Effector memory CD4-positive, alpha-beta T cell (primary cell): ENCODE measurements around the gene TRIP11.

Experiments used
- DNase-seq, 3 donors: peaks; one replicate each; pipeline ENCODE4 v3.0.0-alpha.2; 2020
- H3K27ac ChIP-seq: 2 replicates; pipeline ENCODE4 v1.7.0; 2013; ENCODE audit warnings: mild to moderate bottlenecking, low read length, moderate library complexity; ENCODE audit not compliant: insufficient read depth, poor library complexity, severe bottlenecking
- H3K27me3 ChIP-seq: replicated peaks from 2 replicates; pipeline ENCODE4 v1.7.0; 2013; ENCODE audit warnings: mild to moderate bottlenecking, low read length; ENCODE audit not compliant: insufficient read depth, control insufficient read depth, poor library complexity, severe bottlenecking
- H3K36me3 ChIP-seq: 2 replicates; pipeline ENCODE4 v1.7.0; 2013; ENCODE audit warnings: mild to moderate bottlenecking, low read length, moderate library complexity; ENCODE audit not compliant: control insufficient read depth, insufficient read depth
- H3K4me1 ChIP-seq: 2 replicates; pipeline ENCODE4 v1.7.0; 2013; ENCODE audit warnings: low read length, mild to moderate bottlenecking; ENCODE audit not compliant: control insufficient read depth, insufficient read depth, poor library complexity, severe bottlenecking
- H3K4me3 ChIP-seq: 2 replicates; pipeline ENCODE4 v1.7.0; 2013; ENCODE audit warnings: low read length, low read depth, mild to moderate bottlenecking; ENCODE audit not compliant: insufficient read depth, poor library complexity, severe bottlenecking
- H3K9me3 ChIP-seq: 2 replicates; pipeline ENCODE4 v1.7.0; 2013; ENCODE audit warnings: mild to moderate bottlenecking, low read length, moderate library complexity; ENCODE audit not compliant: control insufficient read depth

Gene TRIP11

DNA sequence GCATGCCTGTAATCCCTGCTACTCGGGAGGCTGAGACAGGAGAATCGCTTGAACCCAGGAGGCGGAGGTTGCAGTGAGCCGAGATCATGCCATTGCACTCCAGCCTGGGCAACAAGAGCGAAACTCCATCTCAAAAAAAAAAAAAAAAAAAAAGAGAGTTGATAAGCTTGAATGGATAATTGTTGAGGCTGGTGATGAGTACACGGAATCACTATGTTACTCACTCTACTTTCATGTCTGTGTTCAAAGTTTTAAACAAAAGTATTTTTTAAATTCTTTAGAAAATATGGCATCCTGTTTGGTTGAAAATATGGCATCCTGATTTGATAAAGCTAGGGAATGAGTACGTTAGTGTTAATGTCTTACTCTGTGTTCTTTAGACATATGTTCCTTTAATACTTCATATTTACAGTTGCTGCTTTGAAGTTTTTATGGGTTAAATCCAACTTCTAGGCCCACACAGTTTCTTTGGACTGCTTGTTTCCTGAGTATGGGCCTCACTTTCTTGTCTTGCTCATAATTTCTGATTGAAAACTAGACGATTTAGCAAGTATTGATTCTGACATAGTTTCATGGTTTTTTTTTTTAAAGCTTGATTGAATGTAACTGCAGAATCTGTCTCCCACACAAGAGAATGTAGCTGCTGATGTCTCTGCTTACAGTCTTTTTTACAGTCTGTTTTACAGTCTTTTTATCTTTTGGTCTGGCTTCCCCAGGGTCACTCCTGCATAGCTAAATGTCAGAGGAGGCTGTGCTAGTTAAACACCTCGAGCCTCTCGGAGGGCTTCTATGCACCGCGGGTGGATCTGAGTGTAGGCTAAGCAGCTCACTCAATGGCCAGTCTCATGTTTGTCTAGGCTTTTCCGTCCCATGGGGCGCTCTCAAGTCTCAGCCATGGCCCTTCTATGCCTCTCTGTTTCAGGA lies 78.3 kb downstream of the TRIP11 start:
- no peaks in the 10 kb centered on the region for H3K9me3 ChIP-seq
- H3K4me3 ChIP-seq, result no peak overlapping the region
- H3K4me1 ChIP-seq, result no peaks in the 10 kb centered on the region
- no peak for DNase-seq
- no peak overlapping the region for H3K27ac ChIP-seq
- no peaks in the 10 kb centered on the region for H3K36me3 ChIP-seq
- no peaks in the 10 kb centered on the region for H3K27me3 ChIP-seq

DNA sequence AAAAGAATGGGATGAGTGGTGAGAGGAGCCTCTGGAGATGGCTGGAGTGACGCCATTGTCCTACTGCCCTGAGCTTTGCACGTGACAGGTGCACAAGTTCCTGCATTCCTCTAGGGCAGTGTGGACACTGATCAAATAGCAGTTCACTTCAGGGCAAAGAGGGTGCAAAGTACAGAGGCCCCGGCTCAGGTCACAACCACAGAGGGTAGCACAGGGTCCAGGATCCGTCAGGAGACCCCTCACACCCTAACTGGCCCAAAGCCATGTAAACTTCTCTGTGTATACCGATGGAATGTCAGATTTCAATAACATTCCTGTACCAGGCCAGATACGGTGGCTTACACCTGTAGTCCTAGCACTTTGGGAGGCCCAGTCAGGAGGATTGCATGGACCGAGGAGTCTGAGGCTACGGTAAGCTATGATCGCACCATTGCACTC lies 82.0 kb downstream of the TRIP11 start:
- Histone ChIP-seq H3K9me3 (no peaks in the 10 kb centered on the region), H3K4me1 (no peaks in the 10 kb centered on the region), H3K27ac (no peak overlapping the region), H3K4me3 (no peak overlapping the region), H3K36me3 (no peaks in the 10 kb centered on the region), H3K27me3 (no peaks in the 10 kb centered on the region)
- DNase-seq, result no peak

DNA sequence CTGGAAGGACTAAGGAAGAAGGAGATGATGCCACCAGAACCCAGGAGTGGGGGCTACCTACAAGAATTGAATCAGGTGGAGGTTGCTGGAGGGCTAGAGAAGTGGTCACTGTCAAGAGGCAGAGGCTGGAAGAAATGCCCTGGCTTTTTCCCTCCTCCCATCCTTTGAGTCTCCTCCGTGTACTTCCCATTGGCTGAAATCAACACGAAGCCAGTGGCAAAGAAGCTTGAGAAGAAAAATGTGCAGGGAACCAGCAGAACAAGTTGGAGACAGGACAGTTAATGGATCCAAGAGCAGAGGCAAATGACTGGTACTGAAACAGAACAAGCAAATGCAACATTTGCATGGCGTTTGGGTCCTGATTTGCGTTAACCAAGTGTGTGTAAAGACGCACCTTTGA lies 83.2 kb downstream of the TRIP11 start:
- DNase-seq, result no peak
- no peaks in the 10 kb centered on the region for H3K4me1 ChIP-seq

DNA sequence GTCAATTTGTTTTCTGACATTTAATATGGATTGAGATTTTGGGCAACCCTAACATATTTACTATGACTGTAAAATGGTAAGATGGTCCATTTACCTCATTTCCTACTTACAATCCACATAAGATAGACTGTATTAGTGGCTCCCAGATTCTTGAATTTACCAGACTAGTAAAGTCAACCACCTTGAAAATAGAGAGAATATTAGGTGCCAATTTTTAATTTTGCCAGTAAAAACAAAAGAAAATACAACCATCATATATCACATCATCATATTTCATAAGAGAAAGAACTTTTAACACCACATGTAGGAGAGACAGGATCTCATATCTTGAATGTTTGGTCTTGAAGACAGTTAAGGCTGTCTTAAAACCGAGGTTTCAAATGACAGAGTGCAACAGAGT lies 84.7 kb downstream of the TRIP11 start:
- H3K4me1 ChIP-seq, result no peaks in the 10 kb centered on the region
- no peaks in the 10 kb centered on the region for H3K9me3 ChIP-seq
- H3K27ac ChIP-seq, result no peak overlapping the region
- no peak for DNase-seq
- no peaks in the 10 kb centered on the region for H3K36me3 ChIP-seq
- no peaks in the 10 kb centered on the region for H3K27me3 ChIP-seq
- no peak overlapping the region for H3K4me3 ChIP-seq

More for the DNA sequence above, 83.2 kb downstream of the TRIP11 start:
- Histone ChIP-seq H3K27me3 (no peaks in the 10 kb centered on the region), H3K9me3 (no peaks in the 10 kb centered on the region), H3K4me3 (no peak overlapping the region), H3K27ac (no peak overlapping the region), H3K36me3 (no peaks in the 10 kb centered on the region)

DNA sequence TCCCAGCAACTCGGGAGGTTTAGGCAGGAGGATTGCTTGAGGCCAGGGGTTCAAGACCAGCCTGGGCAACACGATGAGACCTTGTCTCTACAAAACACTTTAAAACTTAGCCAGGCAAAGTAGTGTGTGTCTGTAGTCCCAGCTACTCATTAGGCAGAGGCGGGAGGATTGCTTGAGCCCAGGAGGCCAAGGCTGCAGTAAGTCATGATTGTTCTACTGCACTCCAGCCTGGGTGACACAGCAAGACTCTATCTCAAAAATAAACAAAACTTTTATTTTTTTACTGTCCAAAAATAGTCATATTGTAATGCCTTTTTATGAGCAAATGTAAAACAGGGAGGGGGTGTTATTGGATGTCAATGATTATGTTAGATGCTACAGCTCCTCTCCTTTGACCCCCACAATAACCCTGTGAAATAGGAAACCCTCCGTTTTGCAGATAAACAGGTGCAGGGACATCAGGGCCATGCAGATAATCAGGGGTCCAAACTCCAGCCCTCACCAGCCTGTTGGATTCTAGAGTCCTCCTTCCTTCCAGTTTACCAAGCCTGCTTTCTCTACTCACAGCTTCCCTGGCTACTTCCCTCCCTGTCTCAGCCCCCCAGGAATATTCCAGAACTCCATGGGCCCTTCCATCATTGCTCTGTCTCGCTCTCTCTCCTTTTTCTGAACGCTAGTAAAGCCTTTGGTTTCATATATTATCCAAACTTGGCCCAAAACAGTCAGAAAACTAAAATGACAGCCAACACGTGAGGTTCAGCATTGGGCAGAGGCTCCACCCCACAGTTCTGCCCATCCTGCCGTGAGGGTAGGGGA lies 86.5 kb downstream of the TRIP11 start:
- H3K4me3 ChIP-seq, result no peak overlapping the region
- H3K4me1 ChIP-seq, result no peaks in the 10 kb centered on the region
- no peak overlapping the region for H3K27ac ChIP-seq
- no peaks in the 10 kb centered on the region for H3K9me3 ChIP-seq
- H3K27me3 ChIP-seq, result no peaks in the 10 kb centered on the region
- H3K36me3 ChIP-seq, result no peaks in the 10 kb centered on the region
- DNase-seq, result no peak

DNA sequence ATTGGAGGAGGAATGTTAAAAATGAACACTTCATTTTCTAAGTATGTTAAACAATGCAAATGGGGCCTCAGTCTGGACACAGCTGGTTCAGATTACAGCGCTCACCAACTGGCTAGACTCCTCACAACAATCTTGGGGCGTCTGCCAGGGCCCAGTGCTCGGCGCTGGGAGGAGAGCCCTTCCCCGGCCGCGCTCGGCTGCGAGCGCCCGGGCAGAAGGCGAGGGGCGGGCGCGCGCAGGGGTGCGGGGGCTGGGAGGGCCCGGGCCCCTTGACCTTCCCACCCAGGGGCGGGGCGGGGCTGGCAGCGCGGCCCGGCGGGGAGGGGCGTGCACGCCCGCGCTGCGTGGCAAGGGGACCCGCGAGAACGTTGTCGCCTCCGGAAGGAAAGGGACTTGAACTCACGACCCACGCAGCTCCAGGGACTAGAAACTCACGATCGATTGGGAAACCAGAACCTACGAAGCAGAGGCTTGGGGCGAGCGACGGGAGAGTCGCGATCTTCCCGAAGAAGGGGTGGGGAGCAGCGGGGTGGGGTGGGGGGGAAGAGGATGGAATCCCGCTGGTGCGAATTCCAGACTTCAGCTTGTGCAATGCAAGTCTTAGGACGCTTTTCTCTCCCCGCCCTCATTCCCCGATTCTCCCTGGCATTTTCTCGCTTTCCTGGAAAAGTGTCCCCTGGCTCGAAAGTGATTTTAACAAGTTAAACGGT lies 92.2 kb downstream of the TRIP11 start, which contains the start of gene FBLN5:
TSS of gene FBLN5 (minus strand) at position 220 of the 710 bp plus-strand sequence. CDS start 465 bp downstream, outside the sequence.
- DNase-seq, result no peak
- Histone ChIP-seq H3K4me1 (peaks cover 6% of the 10 kb centered on the region), H3K4me3 (peak within 1 kb of the TSS; percentile 55), H3K36me3 (no peaks in the 10 kb centered on the region), H3K27me3 (peaks cover 4% of the 10 kb centered on the region), H3K9me3 (no peaks in the 10 kb centered on the region), H3K27ac (no peak within 1 kb of the TSS)

DNA sequence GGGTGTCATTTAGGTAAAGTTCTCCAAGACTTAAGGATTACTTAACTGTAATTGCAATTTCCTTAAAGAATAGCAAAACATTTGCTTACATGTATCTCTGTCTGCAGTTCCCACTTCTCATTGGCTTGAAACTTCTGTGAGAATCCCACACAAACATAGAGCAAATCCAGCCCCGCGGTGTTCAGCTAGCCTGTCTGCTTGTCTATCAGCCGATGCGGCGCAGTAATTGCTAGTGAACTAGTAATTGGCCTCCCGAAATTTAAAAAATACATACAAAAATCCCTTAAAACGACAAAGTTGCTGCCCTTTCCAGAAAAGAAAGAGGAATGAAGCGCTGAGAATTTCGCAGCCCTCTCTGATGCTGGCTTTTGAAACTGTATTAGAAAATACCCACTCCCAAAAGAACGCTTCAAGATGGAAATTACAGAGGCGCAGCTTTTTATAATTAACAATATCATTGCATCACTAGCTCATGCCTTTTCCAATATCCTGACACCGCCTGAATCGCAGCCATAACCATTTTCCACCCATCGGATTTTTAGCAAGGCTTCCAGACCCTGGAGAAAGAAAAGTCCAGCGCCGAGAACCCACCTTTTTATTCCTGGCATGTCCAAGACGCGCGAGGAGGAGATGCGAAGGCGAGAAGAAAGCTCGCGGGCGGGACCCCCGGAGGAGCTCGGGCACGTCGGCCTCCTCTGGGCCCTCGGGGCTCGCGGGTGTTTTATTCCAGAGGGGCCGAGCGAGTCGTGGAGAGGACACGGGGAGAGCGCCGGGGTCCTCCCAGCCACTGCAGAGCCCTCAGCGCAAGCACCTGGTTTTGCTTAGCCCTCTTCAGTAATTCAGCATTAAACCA lies 93.0 kb downstream of the TRIP11 start:
- H3K27ac ChIP-seq, result no peak overlapping the region
- no peak for DNase-seq
- peaks cover 6% of the 10 kb centered on the region for H3K4me1 ChIP-seq
- H3K36me3 ChIP-seq, result no peaks in the 10 kb centered on the region
- H3K4me3 ChIP-seq, result peak overlapping the region; percentile 55
- no peaks in the 10 kb centered on the region for H3K9me3 ChIP-seq
- H3K27me3 ChIP-seq, result peaks cover 4% of the 10 kb centered on the region

DNA sequence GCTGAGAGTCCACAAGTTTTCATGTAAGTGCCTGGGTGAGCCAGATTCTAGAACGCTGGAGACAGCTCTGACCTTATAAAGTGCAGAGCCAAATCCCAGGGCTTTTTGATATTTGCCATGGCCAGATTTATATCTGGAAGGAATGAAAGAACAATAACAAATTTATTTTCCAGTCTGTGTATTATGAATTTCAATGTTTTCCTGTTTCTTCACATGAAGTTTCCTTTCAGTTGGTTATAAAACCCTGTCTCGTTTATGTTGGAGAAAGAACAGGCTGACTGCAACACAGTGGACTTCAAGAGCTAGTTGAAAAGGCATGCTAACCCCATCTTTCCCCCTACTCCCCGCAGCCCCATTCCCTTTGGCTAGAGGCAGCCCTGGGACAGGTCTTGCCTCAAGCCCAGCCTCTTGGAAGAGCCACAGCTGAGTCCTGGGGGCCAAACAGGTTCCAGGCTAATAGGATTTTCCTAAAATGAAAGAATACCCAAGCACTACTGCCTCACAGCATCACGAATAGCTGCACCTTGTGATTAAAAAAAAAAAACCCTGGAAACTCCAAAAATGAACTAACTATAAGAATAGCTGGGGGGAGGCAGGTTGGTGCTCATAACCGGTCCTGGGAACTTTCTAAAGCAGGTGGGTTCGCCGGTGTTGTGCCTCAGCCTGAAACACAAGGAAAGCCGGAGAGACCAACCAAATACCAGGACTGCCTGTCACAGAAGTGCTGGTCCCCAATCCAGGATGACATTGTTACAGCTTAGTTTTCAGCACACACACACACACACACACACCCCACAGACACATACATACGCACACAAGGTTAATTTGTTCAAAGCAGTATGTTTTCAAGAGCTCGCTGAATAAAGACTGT lies 93.9 kb downstream of the TRIP11 start:
- H3K4me1 ChIP-seq, result peaks cover 6% of the 10 kb centered on the region
- no peaks in the 10 kb centered on the region for H3K9me3 ChIP-seq
- no peak overlapping the region for H3K27ac ChIP-seq
- no peak for DNase-seq
- H3K4me3 ChIP-seq, result no peak overlapping the region
- no peaks in the 10 kb centered on the region for H3K36me3 ChIP-seq
- H3K27me3 ChIP-seq, result peaks cover 4% of the 10 kb centered on the region
